ENCODE measurements around the gene USP14. TPM values are rescaled to one million over a fixed set of nuclear protein-coding genes. Genes with fewer than 3 reads are reported as not detected.

USP14 gene
- total and polyA plus RNA-seq, 2 experiments from 2014 or later = 82.4 to 83.5 TPM

GRCh38 chr18:183769-184168 lies 25.4 kb downstream of the USP14 start (continued):
- no peak for TF ChIP-seq ZNF462 (CRISPR knock-in tag; IDR thresholded peaks at IDR 0.05)
- TF ChIP-seq POLR2AphosphoS5 (IDR thresholded peaks at IDR 0.05; ENCODE audit: low read depth) = no peak

- Histone ChIP-seq H3K4me2 (no peak overlapping the region), H3F3A (replicated peaks; ENCODE audit: low read depth) (no peaks in the 10 kb centered on the region), H3K79me2 (replicated peaks; ENCODE audit: insufficient read depth) (peaks cover 97% of the 10 kb centered on the region), H3K27me3 (ENCODE audit: insufficient read depth) (no peaks in the 10 kb centered on the region), H4K20me1 (replicated peaks; ENCODE audit: insufficient read depth) (peaks cover 23% of the 10 kb centered on the region), H3K4me3 (no peak overlapping the region), H3K9me2 (ENCODE audit: insufficient read depth) (no peaks in the 10 kb centered on the region), H3K4me1 (ENCODE audit: insufficient read depth) (0 out of 2 replicates have a peak, but pooled peaks cover 7% of the 10 kb centered on the region), H3K36me3 (ENCODE audit: insufficient read depth) (no peaks in the 10 kb centered on the region; the same call in 1 of the 2 replicates), H3K27ac (ENCODE audit: low read depth) (no peak overlapping the region), H2AFZ (no peak overlapping the region)
- Mint-ChIP-seq H3K9me3 (no peaks in the 10 kb centered on the region), H3K4me3 (no peak overlapping the region), H3K27me3 (ENCODE audit: insufficient read depth, low read depth, poor library complexity) (peaks cover 2% of the 10 kb centered on the region), H3K36me3 (ENCODE audit: low read depth) (peaks cover 9% of the 10 kb centered on the region), H3K27ac (no peak overlapping the region), H3K4me1 (peaks cover 3% of the 10 kb centered on the region; the same call in 1 of the 3 replicates)
- ATAC-seq (no peak), DNase-seq (ENCODE audit: low spot score) (no peak)
- TF ChIP-seq JUNB (IDR thresholded peaks at IDR 0.05; ENCODE audit: unreplicated experiment) = no peak
- no peak for TF ChIP-seq ZNF462 (CRISPR knock-in tag; IDR thresholded peaks at IDR 0.05)
- no peak for TF ChIP-seq POLR2AphosphoS5 (IDR thresholded peaks at IDR 0.05; ENCODE audit: low read depth)
- TF ChIP-seq EZH2 (IDR thresholded peaks at IDR 0.05; ENCODE audit: low read depth, unreplicated experiment) = no peak
- no peak for TF ChIP-seq REST (IDR thresholded peaks at IDR 0.05; ENCODE audit: unreplicated experiment)
These were observed 30.9 kb downstream of the USP14 start for GRCh38 chr18:189254-189653.

Data from GM23338 (cell line).